Measurements from ENCODE around the gene HRK.
"Not testable (repeated sequence)": the region's sequence is repeated elsewhere in the genome, so short reads cannot be mapped to it uniquely, and the experiment has no call there.

Gene HRK

DNA sequence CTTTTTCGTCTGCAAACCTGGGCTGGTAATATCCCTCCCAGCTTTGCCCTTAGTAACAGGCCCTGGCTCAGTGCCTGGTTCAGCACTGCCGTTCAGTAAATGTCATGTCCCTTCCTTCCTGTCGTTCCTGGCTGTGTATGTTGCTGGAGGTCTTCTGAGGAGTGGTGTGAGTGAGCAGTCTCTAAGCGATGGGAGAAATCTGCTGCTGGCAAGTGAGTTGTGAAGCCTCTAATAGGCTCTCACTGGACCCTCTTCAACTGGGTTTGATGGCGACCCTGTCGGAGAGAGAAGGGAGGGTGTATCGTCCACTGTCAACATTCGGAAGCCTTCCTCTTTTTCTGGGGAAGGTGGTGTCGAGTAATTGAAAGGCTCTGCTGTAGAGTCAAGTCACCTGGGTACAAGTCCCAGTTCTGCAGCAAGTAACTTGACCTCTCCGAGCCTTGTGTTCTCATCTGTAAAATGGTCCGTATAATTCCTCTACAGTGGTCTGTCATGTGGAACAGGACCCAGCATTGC lies 62.8 kb downstream of the HRK start:
- Histone ChIP-seq H2AFZ (ENCODE audit: low read depth, low read length) (peak overlapping the region; percentile 99), H3K27ac (ENCODE audit: low read length) (no peak overlapping the region), H3K4me3 (ENCODE audit: low read length) (peak overlapping the region; percentile 93), H3K79me2 (ENCODE audit: low read length) (no peaks in the 10 kb centered on the region), H3K36me3 (replicated peaks; ENCODE audit: low read depth, low read length) (no peaks in the 10 kb centered on the region), H3K9me3 (ENCODE audit: insufficient read depth, low read length) (no peaks in the 10 kb centered on the region), H3K9ac (ENCODE audit: low read length) (peak overlapping the region; percentile 83), H3K4me1 (ENCODE audit: low read length) (peaks cover 9% of the 10 kb centered on the region), H4K20me1 (ENCODE audit: insufficient read depth, low read length) (no peaks in the 10 kb centered on the region), H3K4me2 (ENCODE audit: low read length) (peak overlapping the region; percentile 98), H3K27me3 (ENCODE audit: low read depth, low read length) (no peaks in the 10 kb centered on the region)
- TF ChIP-seq, protein P1, sequence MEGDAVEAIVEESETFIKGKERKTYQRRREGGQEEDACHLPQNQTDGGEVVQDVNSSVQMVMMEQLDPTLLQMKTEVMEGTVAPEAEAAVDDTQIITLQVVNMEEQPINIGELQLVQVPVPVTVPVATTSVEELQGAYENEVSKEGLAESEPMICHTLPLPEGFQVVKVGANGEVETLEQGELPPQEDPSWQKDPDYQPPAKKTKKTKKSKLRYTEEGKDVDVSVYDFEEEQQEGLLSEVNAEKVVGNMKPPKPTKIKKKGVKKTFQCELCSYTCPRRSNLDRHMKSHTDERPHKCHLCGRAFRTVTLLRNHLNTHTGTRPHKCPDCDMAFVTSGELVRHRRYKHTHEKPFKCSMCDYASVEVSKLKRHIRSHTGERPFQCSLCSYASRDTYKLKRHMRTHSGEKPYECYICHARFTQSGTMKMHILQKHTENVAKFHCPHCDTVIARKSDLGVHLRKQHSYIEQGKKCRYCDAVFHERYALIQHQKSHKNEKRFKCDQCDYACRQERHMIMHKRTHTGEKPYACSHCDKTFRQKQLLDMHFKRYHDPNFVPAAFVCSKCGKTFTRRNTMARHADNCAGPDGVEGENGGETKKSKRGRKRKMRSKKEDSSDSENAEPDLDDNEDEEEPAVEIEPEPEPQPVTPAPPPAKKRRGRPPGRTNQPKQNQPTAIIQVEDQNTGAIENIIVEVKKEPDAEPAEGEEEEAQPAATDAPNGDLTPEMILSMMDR (IDR thresholded peaks at IDR 0.05; ENCODE audit: low read depth, low read length): no peak
- no peak for TF ChIP-seq EZH2phosphoT487 (IDR thresholded peaks at IDR 0.05; ENCODE audit: low read depth)

DNA sequence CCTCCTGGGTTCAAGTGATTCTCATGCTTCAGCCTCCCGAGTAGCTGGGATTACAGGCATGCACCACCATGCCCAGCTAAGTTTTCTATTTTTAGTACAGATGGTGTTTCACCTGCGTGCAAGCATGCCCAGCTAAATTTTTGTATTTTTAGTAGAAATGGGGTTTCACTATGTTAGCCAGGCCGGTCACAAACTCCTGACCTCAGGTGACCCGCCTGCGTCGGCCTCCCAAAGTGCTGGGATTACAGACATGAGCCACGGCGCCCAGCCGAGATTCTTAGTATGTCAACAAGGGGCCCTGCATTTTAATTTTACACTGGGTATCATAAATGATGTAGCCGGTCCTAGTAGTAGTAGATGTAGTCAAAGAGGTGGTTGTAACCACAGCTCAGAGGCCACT lies 66.5 kb downstream of the HRK start:
- not testable (repeated sequence) for H3K27me3 ChIP-seq (ENCODE audit: low read depth, low read length); H3K4me1 ChIP-seq (ENCODE audit: low read length); H3K4me3 ChIP-seq (ENCODE audit: low read length); H3K9ac ChIP-seq (ENCODE audit: low read length); H3K36me3 ChIP-seq (replicated peaks; ENCODE audit: low read depth, low read length); H3K4me2 ChIP-seq (ENCODE audit: low read length); H3K27ac ChIP-seq (ENCODE audit: low read length); H3K9me3 ChIP-seq (ENCODE audit: insufficient read depth, low read length); H3K79me2 ChIP-seq (ENCODE audit: low read length); H2AFZ ChIP-seq (ENCODE audit: low read depth, low read length); H4K20me1 ChIP-seq (ENCODE audit: insufficient read depth, low read length)

DNA sequence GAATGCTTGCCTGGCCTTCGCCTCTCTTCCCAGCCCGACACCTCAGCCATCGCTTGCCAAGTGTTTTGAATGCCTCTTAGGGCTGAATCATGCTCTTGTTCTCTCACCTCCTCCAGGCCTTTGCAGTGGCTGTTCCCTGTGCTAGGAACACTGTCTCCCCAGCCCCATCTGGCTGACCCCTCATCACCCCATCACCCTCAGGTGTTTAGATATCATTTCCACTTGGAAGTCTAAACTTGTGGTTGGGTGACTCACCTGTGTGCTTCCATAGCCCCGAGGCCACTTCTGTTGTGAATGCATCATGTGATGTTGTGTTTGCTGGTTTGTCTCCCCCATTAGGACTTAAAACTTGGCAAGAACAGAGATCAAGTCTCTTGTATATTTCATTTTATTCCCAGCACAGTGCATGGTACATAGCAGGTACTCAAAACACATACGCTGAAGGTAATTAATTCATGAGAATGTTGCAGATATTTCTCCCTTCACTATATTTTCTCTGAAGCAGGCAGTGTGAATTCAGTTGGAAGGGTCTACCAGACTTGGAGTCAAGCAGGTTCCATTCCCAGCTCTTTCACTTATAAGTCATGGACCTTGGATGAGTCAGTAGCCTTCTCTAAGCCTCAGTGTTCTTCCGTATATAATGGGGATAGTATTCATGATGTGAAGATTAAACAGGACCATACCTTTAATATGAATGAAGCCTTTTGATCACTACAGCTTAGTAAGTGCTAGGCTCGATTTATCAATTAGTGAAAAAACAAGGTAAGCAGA lies 67.8 kb downstream of the HRK start:
- Histone ChIP-seq H3K27me3 (ENCODE audit: low read depth, low read length) (no peaks in the 10 kb centered on the region), H2AFZ (ENCODE audit: low read depth, low read length) (no peak overlapping the region), H3K4me3 (ENCODE audit: low read length) (no peak overlapping the region), H3K4me2 (ENCODE audit: low read length) (no peak overlapping the region), H3K36me3 (replicated peaks; ENCODE audit: low read depth, low read length) (no peaks in the 10 kb centered on the region), H3K9ac (ENCODE audit: low read length) (no peak overlapping the region), H4K20me1 (ENCODE audit: insufficient read depth, low read length) (no peaks in the 10 kb centered on the region), H3K27ac (ENCODE audit: low read length) (no peak overlapping the region), H3K9me3 (ENCODE audit: insufficient read depth, low read length) (no peaks in the 10 kb centered on the region), H3K4me1 (ENCODE audit: low read length) (peaks cover 3% of the 10 kb centered on the region), H3K79me2 (ENCODE audit: low read length) (no peaks in the 10 kb centered on the region)
- TF ChIP-seq, protein P1 (IDR thresholded peaks at IDR 0.05; ENCODE audit: low read depth, low read length): no peak
- no peak for TF ChIP-seq EZH2phosphoT487 (IDR thresholded peaks at IDR 0.05; ENCODE audit: low read depth)

DNA sequence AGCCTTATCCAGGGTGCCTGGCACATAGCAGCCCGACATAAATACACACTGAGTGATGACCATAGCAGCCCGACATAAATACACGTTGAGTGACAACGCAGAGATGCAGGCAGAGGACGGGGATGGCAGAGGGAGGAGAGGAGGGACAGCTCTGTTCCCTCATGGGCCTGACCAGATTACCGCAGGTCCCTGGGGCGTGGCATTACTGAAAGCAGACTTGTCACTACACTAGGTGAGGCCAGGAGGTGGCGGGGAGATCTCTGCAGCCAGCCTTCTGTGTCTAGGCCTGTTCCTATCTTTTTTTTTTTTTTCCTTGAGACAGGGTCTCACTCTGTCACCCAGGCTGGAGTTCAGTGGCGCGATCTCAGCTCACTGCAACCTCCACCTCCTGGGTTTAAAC lies 69.0 kb downstream of the HRK start:
- H2AFZ ChIP-seq (ENCODE audit: low read depth, low read length): no peak overlapping the region
- H3K36me3 ChIP-seq (replicated peaks; ENCODE audit: low read depth, low read length): no peaks in the 10 kb centered on the region
- TF ChIP-seq, protein P1 (IDR thresholded peaks at IDR 0.05; ENCODE audit: low read depth, low read length): no peak
- H3K27me3 ChIP-seq (ENCODE audit: low read depth, low read length): no peaks in the 10 kb centered on the region
- H3K9ac ChIP-seq (ENCODE audit: low read length): no peak overlapping the region
- no peaks in the 10 kb centered on the region for H3K4me1 ChIP-seq (ENCODE audit: low read length)
- no peaks in the 10 kb centered on the region for H3K79me2 ChIP-seq (ENCODE audit: low read length)
- no peak overlapping the region for H3K4me2 ChIP-seq (ENCODE audit: low read length)
- H3K9me3 ChIP-seq (ENCODE audit: insufficient read depth, low read length): no peaks in the 10 kb centered on the region
- no peak overlapping the region for H3K4me3 ChIP-seq (ENCODE audit: low read length)
- H4K20me1 ChIP-seq (ENCODE audit: insufficient read depth, low read length): no peaks in the 10 kb centered on the region
- H3K27ac ChIP-seq (ENCODE audit: low read length): no peak overlapping the region
